Panc1 (cell line): ENCODE data around the gene APP. TPM values are rescaled to one million over a fixed set of nuclear protein-coding genes. Genes with fewer than 3 reads are reported as not detected.
A peak's percentile ranks its signal among the peaks of the same experiment; 100 is the strongest.

Source experiments
- ATAC-seq: fragments of 200-7000 bp; cut with Tn5 transposase; 2 replicates; pipeline ENCODE4 v1.9.1; 2020; ENCODE audit warnings: mild to moderate bottlenecking, moderate library complexity
- BruUV-seq: library from RNA; stranded (reverse); fragments of 400-500 nt; replicated peaks from 2 replicates; lab custom pipeline; 2021; lab: Mats Ljungman, UMichigan
- CTCF ChIA-PET: fragments of 300-600 bp; sonication (Branson Sonifier 250); formaldehyde crosslinking; loops from one replicate; lab custom pipeline; 2022; ENCODE audit warnings: antibody characterized with exemption; lab: Charles Lee
- POLR2A ChIA-PET: fragments of 300-600 bp; sonication (Branson Sonifier 250); formaldehyde crosslinking; loops from one replicate; lab custom pipeline; 2022; ENCODE audit warnings: antibody characterized with exemption; lab: Charles Lee
- DNase-seq: peaks from one replicate; pipeline ENCODE4 v3.0.0-alpha.2; 2010; ENCODE audit warnings: low read depth, low spot score
- H3K27ac ChIP-seq: 2 replicates; pipeline ENCODE4 v1.5.1; 2011; ENCODE audit warnings: mild to moderate bottlenecking, low read length, inconsistent platforms
- H3K27me3 ChIP-seq: fragments of 200-500 bp; sonication (Bioruptor generic); 2 replicates; pipeline ENCODE4 v1.6.0; 2014; ENCODE audit warnings: low read length, inconsistent platforms; ENCODE audit not compliant: control insufficient read depth, insufficient read depth
- H3K36me3 ChIP-seq: fragments of 200-500 bp; sonication (Bioruptor generic); 2 replicates; pipeline ENCODE4 v1.5.1; 2014; ENCODE audit warnings: inconsistent platforms, mild to moderate bottlenecking, low read length, moderate library complexity; ENCODE audit not compliant: control insufficient read depth, insufficient read depth
- H3K4me1 ChIP-seq: 2 replicates; pipeline ENCODE4 v1.5.1; 2011; ENCODE audit warnings: inconsistent platforms, mild to moderate bottlenecking, low read length, moderate library complexity; ENCODE audit not compliant: control insufficient read depth, insufficient read depth
- H3K4me3 ChIP-seq, 2 experiments: 2 replicates each; pipeline ENCODE4 v1.5.1; 2011 to 2012; ENCODE audit warnings: low read depth in 2 of 2, low read length in 2 of 2, mild to moderate bottlenecking in 2 of 2, inconsistent platforms in 1 of 2, moderate library complexity in 1 of 2
- H3K9me3 ChIP-seq: fragments of 200-500 bp; sonication (Bioruptor generic); 2 replicates; pipeline ENCODE4 v1.5.1; 2014; ENCODE audit warnings: low read depth, mild to moderate bottlenecking, inconsistent platforms, low read length, moderate library complexity; ENCODE audit not compliant: control insufficient read depth, insufficient read depth
- POLR2AphosphoS5 ChIP-seq: IDR thresholded peaks from 2 replicates; pipeline ENCODE4 v1.6.1; 2012; ENCODE audit warnings: mild to moderate bottlenecking, low read depth, low read length, moderate library complexity
- SIN3A ChIP-seq: IDR thresholded peaks from 2 replicates; pipeline ENCODE4 v1.6.1; 2012; ENCODE audit warnings: low read depth, mild to moderate bottlenecking, low read length, moderate library complexity, borderline replicate concordance; ENCODE audit not compliant: insufficient read depth
- TCF7L2 ChIP-seq: IDR thresholded peaks from 2 replicates; pipeline ENCODE4 v1.6.1; 2011; ENCODE audit warnings: mild to moderate bottlenecking, low read depth, low read length, inconsistent platforms
- in situ Hi-C: cut with HindIII; loops from 2 replicates; pipeline ENCODE4 v1.10.0; 2016; ENCODE audit warnings: low sequenced_read_pairs, low pct_unique_long_range_greater_than_20kb
- intact Hi-C: fragments of 100-400 bp; cut with micrococcal nuclease; formaldehyde crosslinking; loops from one replicate; pipeline ENCODE4 v1.10.0; 2022; ENCODE audit not compliant: unreplicated experiment
- total RNA-seq: library from RNA; stranded (reverse); gene quantifications from one replicate; pipeline ENCODE4 v1.2.1, GENCODE V29; 2021; ENCODE audit not compliant: unreplicated experiment
- TF ChIP-seq, protein P1 (sequence below): fragments of 450-650 bp; IDR thresholded peaks from 2 replicates; pipeline ENCODE4 v1.5.1; 2017; ENCODE audit warnings: mild to moderate bottlenecking
- TF ChIP-seq, protein P2 (sequence below), 2 experiments: IDR thresholded peaks; 2 replicates each; pipeline ENCODE4 v1.6.1; 2011 to 2012; ENCODE audit warnings: low read depth in 2 of 2, control low read depth in 1 of 2, low read length in 1 of 2, mild to moderate bottlenecking in 1 of 2, moderate library complexity in 1 of 2; ENCODE audit not compliant: insufficient read depth in 1 of 2

APP gene
- total RNA-seq, 1 experiment from 2014 or later, result 542 TPM

DNA sequence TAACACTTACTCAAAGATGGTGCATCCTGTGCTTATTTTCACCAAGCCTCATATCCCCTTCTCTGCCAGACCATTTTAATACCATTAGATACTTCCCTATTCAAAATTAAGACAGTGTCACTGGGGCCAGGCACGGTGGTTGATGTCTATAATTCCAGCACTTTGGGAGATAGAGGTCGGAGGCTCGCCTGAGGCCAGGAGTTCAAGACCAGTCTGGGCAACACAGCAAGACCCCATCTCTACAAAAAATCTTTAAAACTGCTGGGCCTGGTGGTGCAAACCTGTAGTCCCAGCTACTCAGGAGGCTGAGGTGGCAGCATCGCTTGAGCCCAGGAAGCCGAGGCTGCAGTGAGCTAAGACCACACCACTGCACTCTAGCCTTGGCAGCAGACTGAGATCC lies 28.2 kb downstream of the APP start:
- ATAC-seq (no peak), DNase-seq (no peak)
- Histone ChIP-seq H3K9me3 (no peaks in the 10 kb centered on the region), H3K36me3 (peaks cover 2% of the 10 kb centered on the region; the same call in 1 of the 2 replicates), H3K4me1 (peaks cover 41% of the 10 kb centered on the region), H3K27ac (no peak overlapping the region), H3K27me3 (no peaks in the 10 kb centered on the region), H3K4me3 (no peak overlapping the region)
- in situ Hi-C loops, result no loop called here
- TF ChIP-seq SIN3A (no peak), POLR2AphosphoS5 (no peak), TCF7L2 (no peak)
- TF ChIP-seq, protein P1, sequence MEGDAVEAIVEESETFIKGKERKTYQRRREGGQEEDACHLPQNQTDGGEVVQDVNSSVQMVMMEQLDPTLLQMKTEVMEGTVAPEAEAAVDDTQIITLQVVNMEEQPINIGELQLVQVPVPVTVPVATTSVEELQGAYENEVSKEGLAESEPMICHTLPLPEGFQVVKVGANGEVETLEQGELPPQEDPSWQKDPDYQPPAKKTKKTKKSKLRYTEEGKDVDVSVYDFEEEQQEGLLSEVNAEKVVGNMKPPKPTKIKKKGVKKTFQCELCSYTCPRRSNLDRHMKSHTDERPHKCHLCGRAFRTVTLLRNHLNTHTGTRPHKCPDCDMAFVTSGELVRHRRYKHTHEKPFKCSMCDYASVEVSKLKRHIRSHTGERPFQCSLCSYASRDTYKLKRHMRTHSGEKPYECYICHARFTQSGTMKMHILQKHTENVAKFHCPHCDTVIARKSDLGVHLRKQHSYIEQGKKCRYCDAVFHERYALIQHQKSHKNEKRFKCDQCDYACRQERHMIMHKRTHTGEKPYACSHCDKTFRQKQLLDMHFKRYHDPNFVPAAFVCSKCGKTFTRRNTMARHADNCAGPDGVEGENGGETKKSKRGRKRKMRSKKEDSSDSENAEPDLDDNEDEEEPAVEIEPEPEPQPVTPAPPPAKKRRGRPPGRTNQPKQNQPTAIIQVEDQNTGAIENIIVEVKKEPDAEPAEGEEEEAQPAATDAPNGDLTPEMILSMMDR, result no peak
- TF ChIP-seq, protein P2, sequence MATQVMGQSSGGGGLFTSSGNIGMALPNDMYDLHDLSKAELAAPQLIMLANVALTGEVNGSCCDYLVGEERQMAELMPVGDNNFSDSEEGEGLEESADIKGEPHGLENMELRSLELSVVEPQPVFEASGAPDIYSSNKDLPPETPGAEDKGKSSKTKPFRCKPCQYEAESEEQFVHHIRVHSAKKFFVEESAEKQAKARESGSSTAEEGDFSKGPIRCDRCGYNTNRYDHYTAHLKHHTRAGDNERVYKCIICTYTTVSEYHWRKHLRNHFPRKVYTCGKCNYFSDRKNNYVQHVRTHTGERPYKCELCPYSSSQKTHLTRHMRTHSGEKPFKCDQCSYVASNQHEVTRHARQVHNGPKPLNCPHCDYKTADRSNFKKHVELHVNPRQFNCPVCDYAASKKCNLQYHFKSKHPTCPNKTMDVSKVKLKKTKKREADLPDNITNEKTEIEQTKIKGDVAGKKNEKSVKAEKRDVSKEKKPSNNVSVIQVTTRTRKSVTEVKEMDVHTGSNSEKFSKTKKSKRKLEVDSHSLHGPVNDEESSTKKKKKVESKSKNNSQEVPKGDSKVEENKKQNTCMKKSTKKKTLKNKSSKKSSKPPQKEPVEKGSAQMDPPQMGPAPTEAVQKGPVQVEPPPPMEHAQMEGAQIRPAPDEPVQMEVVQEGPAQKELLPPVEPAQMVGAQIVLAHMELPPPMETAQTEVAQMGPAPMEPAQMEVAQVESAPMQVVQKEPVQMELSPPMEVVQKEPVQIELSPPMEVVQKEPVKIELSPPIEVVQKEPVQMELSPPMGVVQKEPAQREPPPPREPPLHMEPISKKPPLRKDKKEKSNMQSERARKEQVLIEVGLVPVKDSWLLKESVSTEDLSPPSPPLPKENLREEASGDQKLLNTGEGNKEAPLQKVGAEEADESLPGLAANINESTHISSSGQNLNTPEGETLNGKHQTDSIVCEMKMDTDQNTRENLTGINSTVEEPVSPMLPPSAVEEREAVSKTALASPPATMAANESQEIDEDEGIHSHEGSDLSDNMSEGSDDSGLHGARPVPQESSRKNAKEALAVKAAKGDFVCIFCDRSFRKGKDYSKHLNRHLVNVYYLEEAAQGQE (IDR thresholded peaks at IDR 0.05; ENCODE audit: insufficient read depth in 1 of 2, low read depth in 2 of 2, low read length in 1 of 2), result no peak
- POLR2A ChIA-PET, result no interaction called here
- no TSS peak for BruUV-seq
- intact Hi-C loops, result no loop called here
- CTCF ChIA-PET, result no interaction called here

DNA sequence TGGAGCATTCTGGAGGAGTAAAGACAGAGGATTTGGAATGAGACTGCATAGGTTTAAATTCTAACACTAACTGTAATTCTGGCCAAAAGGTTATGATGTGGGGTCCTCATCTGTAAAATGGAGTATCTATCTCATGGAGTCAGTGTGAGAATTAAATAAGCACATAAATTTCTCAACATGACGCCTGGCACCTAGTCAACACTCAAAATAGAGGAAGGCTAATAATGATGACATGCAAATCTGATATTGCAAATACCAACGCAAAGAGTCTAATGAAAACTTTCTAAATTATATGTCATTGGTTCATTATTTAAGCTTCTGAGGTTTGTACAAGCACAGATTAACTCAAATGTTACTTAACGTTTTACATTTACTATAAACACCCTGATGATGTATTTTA lies 29.6 kb downstream of the APP start:
- in situ Hi-C loops, result no loop called here
- peaks cover 2% of the 10 kb centered on the region; the same call in 1 of the 2 replicates for H3K36me3 ChIP-seq
- DNase-seq (no peak), ATAC-seq (no peak)
- no peak overlapping the region for H3K4me3 ChIP-seq
- peaks cover 43% of the 10 kb centered on the region for H3K4me1 ChIP-seq
- intact Hi-C loops, result no loop called here
- POLR2A ChIA-PET, result no interaction called here
- CTCF ChIA-PET, result no interaction called here
- H3K27me3 ChIP-seq, result no peaks in the 10 kb centered on the region
- BruUV-seq, result no TSS peak
- no peak for TF ChIP-seq POLR2AphosphoS5
- TF ChIP-seq, protein P2 (IDR thresholded peaks at IDR 0.05; ENCODE audit: insufficient read depth in 1 of 2, low read depth in 2 of 2, low read length in 1 of 2), result no peak
- peak overlapping the region; percentile 78 for H3K27ac ChIP-seq
- no peaks in the 10 kb centered on the region for H3K9me3 ChIP-seq
